PC-9 (cell line): ENCODE data around the gene CCL20.

ENCODE experiments used
- CTCF ChIP-seq: fragments of 200-600 bp; sonication (generic); conservative IDR thresholded peaks from 2 replicates; pipeline ENCODE4 v1.6.1; 2017; ENCODE audit warnings: mixed run types, antibody characterized with exemption, mild to moderate bottlenecking, moderate library complexity
- EZH2 ChIP-seq: fragments of 200-600 bp; sonication (generic); IDR thresholded peaks from 2 replicates; pipeline ENCODE4 v1.8.0; 2017; ENCODE audit warnings: antibody characterized with exemption, low read depth

GRCh38 chr2:227782804-227783203, 30.8 kb upstream of the CCL20 start:
- no peak for TF ChIP-seq CTCF
- TF ChIP-seq EZH2 = no peak
